B cell (primary cell): Measurements from ENCODE around the gene LYRM7. TPM values are rescaled to one million over a fixed set of nuclear protein-coding genes. Genes with fewer than 3 reads are reported as not detected.

Source experiments
- ATAC-seq: fragments of 200-7000 bp; cut with Tn5 transposase; one replicate; pipeline ENCODE4 v1.10.0; 2021; ENCODE audit warnings: low read depth, mild to moderate bottlenecking, moderate number of reproducible peaks, moderate library complexity
- CTCF ChIA-PET: fragments of 350-600 bp; sonication (Branson Sonifier 250); formaldehyde crosslinking; loops from one replicate; lab custom pipeline; 2021; ENCODE audit warnings: antibody characterized with exemption, inconsistent platforms; lab: Charles Lee
- POLR2A ChIA-PET: fragments of 350-600 bp; sonication (Branson Sonifier 250); formaldehyde crosslinking; loops from one replicate; lab custom pipeline; 2021; ENCODE audit warnings: antibody characterized with exemption; lab: Charles Lee
- DNase-seq: peaks from one replicate; pipeline ENCODE4 v3.0.0; 2013
- H2AFZ ChIP-seq: 2 replicates; pipeline ENCODE4 v1.6.1; 2012; ENCODE audit warnings: mild to moderate bottlenecking, low read depth, low read length; ENCODE audit not compliant: insufficient read depth, poor library complexity, severe bottlenecking
- H3K27ac ChIP-seq, 2 donors: 1 replicate in 1 of 2; 2 replicates in 1 of 2; pipeline ENCODE4 v1.5.1; 2012 to 2013; ENCODE audit warnings: low read length in 2 of 2, mild to moderate bottlenecking in 2 of 2, moderate library complexity in 1 of 2
- H3K27me3 ChIP-seq, 4 experiments: fragments of 200-600 bp in 1 of 4; sonication (generic) in 1 of 4; replicated peaks in 1 of 4; 1 replicate in 2 of 4; 2 replicates in 2 of 4; pipeline versions ENCODE4 v1.6.1 to v1.7.0; 2013 to 2016; ENCODE audit warnings: low read length in 3 of 4, mild to moderate bottlenecking in 2 of 4, mixed read lengths in 1 of 4, moderate library complexity in 1 of 4; ENCODE audit not compliant: insufficient read depth in 4 of 4, control insufficient read depth in 3 of 4; ENCODE audit errors: control extremely low read depth in 1 of 4
- H3K36me3 ChIP-seq, 2 experiments: replicated peaks in 1 of 2; 1 replicate in 1 of 2; 2 replicates in 1 of 2; pipeline versions ENCODE4 v1.6.1 to v1.7.1; 2013; ENCODE audit warnings: low read length in 1 of 2; ENCODE audit not compliant: insufficient read depth in 2 of 2, control insufficient read depth in 1 of 2; ENCODE audit errors: control extremely low read depth in 1 of 2, extremely low read depth in 1 of 2
- H3K4me1 ChIP-seq, 2 donors: fragments of 200-600 bp in 1 of 2; sonication (generic) in 1 of 2; 1 replicate in 1 of 2; 2 replicates in 1 of 2; pipeline versions ENCODE4 v1.5.1 to v1.6.1; 2013 to 2017; ENCODE audit warnings: low read length in 2 of 2; ENCODE audit not compliant: control insufficient read depth in 2 of 2, insufficient read depth in 2 of 2
- H3K4me2 ChIP-seq: replicated peaks from 2 replicates; pipeline ENCODE3; 2012; ENCODE audit warnings: mild to moderate bottlenecking, low read depth, low read length; ENCODE audit not compliant: poor library complexity, severe bottlenecking
- H3K4me3 ChIP-seq, 5 experiments: fragments of 200-600 bp in 1 of 5; sonication (generic) in 1 of 5; 1 replicate in 3 of 5; 2 replicates in 2 of 5; pipeline versions ENCODE4 v1.5.1 to v1.7.0; 2011 to 2016; ENCODE audit warnings: low read length in 4 of 5, mild to moderate bottlenecking in 4 of 5, low read depth in 2 of 5, control low read depth in 1 of 5, moderate library complexity in 1 of 5; ENCODE audit not compliant: insufficient read depth in 1 of 5; ENCODE audit errors: control extremely low read depth in 1 of 5, extremely low read depth in 1 of 5
- H3K79me2 ChIP-seq: fragments of 200-600 bp; sonication (generic); one replicate; pipeline ENCODE4 v1.6.0; 2016; ENCODE audit warnings: low read length; ENCODE audit not compliant: control insufficient read depth, insufficient read depth
- H3K9ac ChIP-seq: fragments of 200-600 bp; sonication (generic); 2 replicates; pipeline ENCODE4 v1.6.1; 2017; ENCODE audit warnings: mild to moderate bottlenecking, low read length, moderate library complexity
- H3K9me3 ChIP-seq, 3 donors: one replicate each; pipeline versions ENCODE4 v1.6.1 to v1.7.1; 2013; ENCODE audit warnings: low read length in 2 of 3; ENCODE audit not compliant: control insufficient read depth in 2 of 3, insufficient read depth in 1 of 3; ENCODE audit errors: control extremely low read depth in 1 of 3
- H4K20me1 ChIP-seq: 2 replicates; pipeline ENCODE4 v1.6.0; 2012; ENCODE audit warnings: mild to moderate bottlenecking, low read length; ENCODE audit not compliant: insufficient read depth, control insufficient read depth, poor library complexity, severe bottlenecking
- H3K27ac Mint-ChIP-seq: one replicate; pipeline ENCODE4 v1.8.0; 2021; ENCODE audit warnings: mixed read lengths
- H3K27me3 Mint-ChIP-seq: one replicate; pipeline ENCODE4 v1.8.0; 2021; ENCODE audit warnings: mixed read lengths
- H3K4me1 Mint-ChIP-seq: one replicate; pipeline ENCODE4 v1.8.0; 2021; ENCODE audit warnings: mixed read lengths
- H3K4me3 Mint-ChIP-seq: one replicate; pipeline ENCODE4 v1.8.0; 2021; ENCODE audit warnings: mixed read lengths
- H3K9me3 Mint-ChIP-seq: one replicate; pipeline ENCODE4 v1.8.0; 2022; ENCODE audit warnings: mixed read lengths; ENCODE audit not compliant: insufficient read depth
- EZH2 ChIP-seq: IDR thresholded peaks from 2 replicates; pipeline ENCODE4 v1.6.1; 2012; ENCODE audit warnings: borderline replicate concordance, low read depth, mild to moderate bottlenecking, moderate library complexity, low read length; ENCODE audit not compliant: insufficient read depth, poor library complexity, severe bottlenecking
- WGBS: methylation state at CpG from one replicate; pipeline ENCODE4 v1.1.5; 2013; ENCODE audit warnings: missing lambda C conversion rate; ENCODE audit not compliant: insufficient coverage; 5-methylcytosine and 5-hydroxymethylcytosine counted together
- intact Hi-C: fragments of 100-400 bp; cut with micrococcal nuclease; formaldehyde crosslinking; loops from one replicate; pipeline ENCODE4 v1.10.0; 2022
- polyA plus RNA-seq: library from polyadenylated mRNA; depleted of rRNA; stranded (reverse); fragments of >200 nt; gene quantifications from 2 replicates; pipeline ENCODE4 v1.2.3, GENCODE V29; 2012
- total RNA-seq, 2 donors: library from RNA; stranded (reverse); fragments of 120-200 nt in 1 of 2; gene quantifications; 1 replicate in 1 of 2; 2 replicates in 1 of 2; pipeline versions ENCODE4 v1.2.3 to v1.2.4, GENCODE V29; 2013 to 2022
- TF ChIP-seq, protein P1 (sequence below): fragments of 200-600 bp; IDR thresholded peaks from one replicate; pipeline ENCODE4 v1.8.0; 2022; ENCODE audit warnings: antibody characterized with exemption, mild to moderate bottlenecking

LYRM7 gene
- total and polyA plus RNA-seq, 2 donors (not counting 1 experiment from before 2014, with no cell fraction given) = 2.7 to 12.3 TPM

DNA sequence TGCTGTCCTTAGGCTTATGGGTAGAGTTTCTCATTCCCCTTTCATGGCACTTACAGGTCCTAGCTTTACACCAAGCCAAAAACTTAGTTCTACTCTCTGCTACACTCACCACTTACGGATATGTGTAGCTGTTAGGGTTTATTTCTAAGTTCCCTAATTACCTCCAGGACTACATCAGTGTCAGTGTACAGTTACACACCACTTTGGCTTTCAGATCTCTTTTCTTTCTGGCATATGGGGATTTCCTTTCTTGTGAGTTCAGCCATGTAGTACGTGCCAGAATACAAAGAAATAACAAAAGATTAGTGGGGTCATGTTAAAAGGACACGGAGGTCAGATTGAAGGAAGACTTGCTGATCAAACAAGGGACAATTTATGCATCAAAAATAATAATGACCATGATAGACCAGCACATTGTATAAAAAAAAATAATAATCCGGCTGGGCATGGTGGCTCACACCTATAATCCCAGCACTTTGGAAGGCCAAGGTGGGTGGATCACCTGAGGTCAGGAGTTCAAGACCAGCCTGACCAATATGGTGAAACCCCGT is 41.8 kb downstream of the LYRM7 start:
- Mint-ChIP-seq H3K9me3 (no peaks in the 10 kb centered on the region), H3K27me3 (no peaks in the 10 kb centered on the region), H3K4me1 (peaks cover 64% of the 10 kb centered on the region), H3K4me3 (peak overlapping the region; percentile 90), H3K27ac (peak overlapping the region; percentile 95)
- H3K36me3 ChIP-seq = peaks cover 2 to 21% of the 10 kb centered on the region in 2 experiments
- peak; percentile 20 for ATAC-seq
- CTCF ChIA-PET = interaction anchor here (1.1 to 2.6 kb wide), 3 partner anchors 12 to 170 kb away, joined by 3 to 16 read pairs (median 5); no protein-coding TSS in a partner anchor
- POLR2A ChIA-PET = interaction anchor here (0.6 to 3.8 kb wide), 4 partner anchors 12 to 52 kb away, joined by 3 to 11 read pairs (median 4); partner anchors contain the start of gene CDC42SE2
- intact Hi-C loops = no loop called here
- WGBS = 70% methylated on average over 1 of the region's 5 CpGs
- TF ChIP-seq, protein P1, sequence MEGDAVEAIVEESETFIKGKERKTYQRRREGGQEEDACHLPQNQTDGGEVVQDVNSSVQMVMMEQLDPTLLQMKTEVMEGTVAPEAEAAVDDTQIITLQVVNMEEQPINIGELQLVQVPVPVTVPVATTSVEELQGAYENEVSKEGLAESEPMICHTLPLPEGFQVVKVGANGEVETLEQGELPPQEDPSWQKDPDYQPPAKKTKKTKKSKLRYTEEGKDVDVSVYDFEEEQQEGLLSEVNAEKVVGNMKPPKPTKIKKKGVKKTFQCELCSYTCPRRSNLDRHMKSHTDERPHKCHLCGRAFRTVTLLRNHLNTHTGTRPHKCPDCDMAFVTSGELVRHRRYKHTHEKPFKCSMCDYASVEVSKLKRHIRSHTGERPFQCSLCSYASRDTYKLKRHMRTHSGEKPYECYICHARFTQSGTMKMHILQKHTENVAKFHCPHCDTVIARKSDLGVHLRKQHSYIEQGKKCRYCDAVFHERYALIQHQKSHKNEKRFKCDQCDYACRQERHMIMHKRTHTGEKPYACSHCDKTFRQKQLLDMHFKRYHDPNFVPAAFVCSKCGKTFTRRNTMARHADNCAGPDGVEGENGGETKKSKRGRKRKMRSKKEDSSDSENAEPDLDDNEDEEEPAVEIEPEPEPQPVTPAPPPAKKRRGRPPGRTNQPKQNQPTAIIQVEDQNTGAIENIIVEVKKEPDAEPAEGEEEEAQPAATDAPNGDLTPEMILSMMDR = no peak
- no peak for TF ChIP-seq EZH2
- H3K9me3 ChIP-seq = no peaks in the 10 kb centered on the region
- no peaks in the 10 kb centered on the region for H3K27me3 ChIP-seq
- no peaks in the 10 kb centered on the region for H4K20me1 ChIP-seq
- H3K4me2 ChIP-seq = peak overlapping the region; percentile 67
- peak overlapping the region; percentile 68 for H3K9ac ChIP-seq
- H3K79me2 ChIP-seq = peaks cover 74% of the 10 kb centered on the region
- peak overlapping the region; percentile 7 for H2AFZ ChIP-seq
- peak overlapping the region; percentile 21 to 73 (median 59) for H3K4me3 ChIP-seq
- H3K27ac ChIP-seq = peak overlapping the region; percentile 89 to 92
- H3K4me1 ChIP-seq = peaks cover 57 to 68% of the 10 kb centered on the region in 2 donors
- DNase-seq = peak; percentile 86

DNA sequence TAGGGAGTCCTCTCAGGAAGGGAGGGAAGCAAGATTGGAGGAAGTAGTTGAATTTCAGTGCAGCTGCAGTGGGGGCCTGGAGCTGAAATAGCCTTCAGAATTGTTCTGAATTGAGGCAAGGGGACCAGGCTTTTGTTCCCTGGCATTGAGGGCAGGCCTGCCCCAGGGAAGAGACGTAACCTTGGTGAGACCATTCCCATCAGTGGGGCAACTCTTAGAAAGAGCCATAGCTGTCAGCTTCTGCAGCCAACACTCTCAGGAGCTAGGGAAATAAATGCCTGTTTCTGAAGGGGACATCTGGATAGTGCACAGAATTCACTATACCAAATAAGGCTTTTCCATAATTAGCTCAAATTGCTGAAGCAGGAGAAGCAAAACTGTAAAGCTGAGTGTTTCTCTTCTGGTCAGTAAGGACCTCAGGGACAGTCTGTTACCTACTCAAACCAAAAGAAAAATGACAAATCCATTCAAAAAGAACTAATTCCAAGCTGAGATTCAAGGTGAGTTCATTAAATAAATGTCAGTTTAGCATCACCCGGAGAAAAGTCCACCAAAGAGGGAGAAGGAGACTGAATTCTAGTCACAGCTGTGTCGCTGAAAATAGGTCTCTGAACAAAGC is 44.0 kb downstream of the LYRM7 start:
- Histone ChIP-seq H3K79me2 (peaks cover 96% of the 10 kb centered on the region), H2AFZ (no peak overlapping the region), H3K27me3 (no peaks in the 10 kb centered on the region), H4K20me1 (no peaks in the 10 kb centered on the region), H3K36me3 (peaks cover 2 to 21% of the 10 kb centered on the region in 2 experiments), H3K9ac (no peak overlapping the region), H3K4me2 (peak overlapping the region; percentile 27), H3K9me3 (no peaks in the 10 kb centered on the region), H3K4me1 (peaks cover 57 to 66% of the 10 kb centered on the region in 2 donors), H3K4me3 (no peak overlapping the region), H3K27ac (peak overlapping the region in 1 of 2 donors; percentile 24)
- intact Hi-C loops = no loop called here
- Mint-ChIP-seq H3K9me3 (no peaks in the 10 kb centered on the region), H3K27me3 (no peaks in the 10 kb centered on the region), H3K4me1 (peaks cover 70% of the 10 kb centered on the region), H3K27ac (peak overlapping the region; percentile 27), H3K4me3 (no peak overlapping the region)
- ChIA-PET POLR2A (no interaction called here), CTCF (interaction anchor here (0.7 to 2.8 kb wide), 6 partner anchors 10 to 167 kb away, joined by 3 to 16 read pairs (median 4); no protein-coding TSS in a partner anchor)
- 100% methylated on average over 1 of the region's 3 CpGs for WGBS
- no peak for ATAC-seq
- TF ChIP-seq, protein P1 = no peak
- no peak for TF ChIP-seq EZH2
- DNase-seq = no peak
